ENCODE measurements around the gene RTN4. TPM values are rescaled to one million over a fixed set of nuclear protein-coding genes. Genes with fewer than 3 reads are reported as not detected.
A peak's percentile ranks its signal among the peaks of the same experiment; 100 is the strongest.

The RTN4 gene
- polyA plus RNA-seq, 3 donors, result 111 to 163 (median 158) TPM

GRCh38 chr2:54960164-54960563, 90.1 kb downstream of the RTN4 start:
- Histone ChIP-seq H3K4me1 (ENCODE audit: control insufficient read depth in 1 of 2, insufficient read depth in 2 of 2, low read length in 2 of 2) (peaks cover 0 to 3% of the 10 kb centered on the region in 2 donors), H3K9ac (ENCODE audit: insufficient read depth, low read length, poor library complexity, severe bottlenecking) (no peak overlapping the region), H3K4me3 (replicated peaks in 1 of 3; ENCODE audit: low read depth in 2 of 3, low read length in 3 of 3) (no peak overlapping the region), H3K36me3 (replicated peaks in 1 of 2; ENCODE audit: control insufficient read depth in 1 of 2, insufficient read depth in 2 of 2, low read length in 2 of 2) (no peaks in the 10 kb centered on the region), H4K20me1 (ENCODE audit: insufficient read depth, low read length) (no peaks in the 10 kb centered on the region), H2AFZ (ENCODE audit: insufficient read depth, low read depth, low read length, poor library complexity, severe bottlenecking) (no peak overlapping the region), H3K9me3 (replicated peaks in 1 of 2; ENCODE audit: control insufficient read depth in 1 of 2, insufficient read depth in 1 of 2, low read length in 2 of 2) (no peaks in the 10 kb centered on the region), H3K79me2 (ENCODE audit: insufficient read depth, low read length) (no peaks in the 10 kb centered on the region), H3K4me2 (replicated peaks; ENCODE audit: extremely low read depth, low read length, poor library complexity, severe bottlenecking) (no peak overlapping the region), H3K27ac (ENCODE audit: low read depth in 1 of 2, low read length in 2 of 2) (no peak overlapping the region), H3K27me3 (ENCODE audit: control insufficient read depth in 2 of 2, insufficient read depth in 2 of 2, low read length in 2 of 2) (no peaks in the 10 kb centered on the region)
- H3K27me3 Mint-ChIP-seq (ENCODE audit: low read depth in 3 of 3), result no peaks in the 10 kb centered on the region
- no peak for DNase-seq
- H3K36me3 Mint-ChIP-seq, result no peaks in the 10 kb centered on the region
- no peak overlapping the region for H3K4me3 Mint-ChIP-seq
- WGBS (ENCODE audit: insufficient coverage), result 72% methylated on average over 6 of the region's 7 CpGs
- no peak for TF ChIP-seq CTCF (IDR thresholded peaks at IDR 0.05)
- H3K9me3 Mint-ChIP-seq, result peaks cover 0 to 2% (median 0%) of the 10 kb centered on the region in 7 donors
- peaks cover 14% of the 10 kb centered on the region for H3K4me1 Mint-ChIP-seq
- H3K27ac Mint-ChIP-seq, result peak overlapping the region in 1 of 7 donors; percentile 22
- intact Hi-C loops (cut with micrococcal nuclease), result no loop called here

GRCh38 chr2:54958717-54959371, 91.4 kb downstream of the RTN4 start:
- Histone ChIP-seq H3K9ac (ENCODE audit: insufficient read depth, low read length, poor library complexity, severe bottlenecking) (no peak overlapping the region), H3K27me3 (ENCODE audit: control insufficient read depth in 2 of 2, insufficient read depth in 2 of 2, low read length in 2 of 2) (no peaks in the 10 kb centered on the region), H3K4me3 (replicated peaks in 1 of 3; ENCODE audit: low read depth in 2 of 3, low read length in 3 of 3) (no peak overlapping the region), H2AFZ (ENCODE audit: insufficient read depth, low read depth, low read length, poor library complexity, severe bottlenecking) (no peak overlapping the region), H3K36me3 (replicated peaks in 1 of 2; ENCODE audit: control insufficient read depth in 1 of 2, insufficient read depth in 2 of 2, low read length in 2 of 2) (no peaks in the 10 kb centered on the region), H3K9me3 (replicated peaks in 1 of 2; ENCODE audit: control insufficient read depth in 1 of 2, insufficient read depth in 1 of 2, low read length in 2 of 2) (no peaks in the 10 kb centered on the region), H3K4me1 (ENCODE audit: control insufficient read depth in 1 of 2, insufficient read depth in 2 of 2, low read length in 2 of 2) (peaks cover 0 to 3% of the 10 kb centered on the region in 2 donors), H4K20me1 (ENCODE audit: insufficient read depth, low read length) (no peaks in the 10 kb centered on the region), H3K27ac (ENCODE audit: low read depth in 1 of 2, low read length in 2 of 2) (no peak overlapping the region), H3K4me2 (replicated peaks; ENCODE audit: extremely low read depth, low read length, poor library complexity, severe bottlenecking) (no peak overlapping the region), H3K79me2 (ENCODE audit: insufficient read depth, low read length) (no peaks in the 10 kb centered on the region)
- peak overlapping the region in 2 of 7 donors; percentile 56 to 69 for H3K27ac Mint-ChIP-seq
- H3K4me3 Mint-ChIP-seq, result no peak overlapping the region
- WGBS (ENCODE audit: insufficient coverage), result 75% methylated on average over 8 of the region's 14 CpGs
- no peaks in the 10 kb centered on the region for H3K27me3 Mint-ChIP-seq (ENCODE audit: low read depth in 3 of 3)
- peaks cover 0 to 2% (median 0%) of the 10 kb centered on the region in 7 donors for H3K9me3 Mint-ChIP-seq
- intact Hi-C loops (cut with micrococcal nuclease), result no loop called here
- no peaks in the 10 kb centered on the region for H3K36me3 Mint-ChIP-seq
- no peak for DNase-seq
- TF ChIP-seq CTCF (IDR thresholded peaks at IDR 0.05), result no peak
- peaks cover 11% of the 10 kb centered on the region for H3K4me1 Mint-ChIP-seq
